Lower lobe of right lung (tissue), 2 donors: ENCODE measurements around the gene RFTN2. TPM values are rescaled to one million over a fixed set of nuclear protein-coding genes. Genes with fewer than 3 reads are reported as not detected.

Source experiments
- ATAC-seq, 2 donors: fragments of 200-7000 bp; cut with Tn5 transposase; one replicate each; pipeline ENCODE4 v1.9.1; 2020 to 2022; ENCODE audit warnings: mild to moderate bottlenecking in 2 of 2, moderate library complexity in 2 of 2
- DNase-seq: peaks from one replicate; pipeline ENCODE4 v3.0.0-alpha.2; 2020
- H3K27ac ChIP-seq: fragments of 200-600 bp; one replicate; pipeline ENCODE4 v1.8.0; 2022
- H3K27me3 ChIP-seq: fragments of 200-600 bp; one replicate; pipeline ENCODE4 v1.8.0; 2022; ENCODE audit warnings: low read depth
- H3K36me3 ChIP-seq: fragments of 200-600 bp; one replicate; pipeline ENCODE4 v1.8.0; 2022; ENCODE audit warnings: mild to moderate bottlenecking
- H3K4me1 ChIP-seq: fragments of 200-600 bp; one replicate; pipeline ENCODE4 v1.8.0; 2022
- H3K4me3 ChIP-seq: fragments of 200-600 bp; one replicate; pipeline ENCODE4 v1.8.0; 2022; ENCODE audit warnings: mild to moderate bottlenecking
- H3K9me3 ChIP-seq: fragments of 200-600 bp; one replicate; pipeline ENCODE4 v1.8.0; 2022
- intact Hi-C: fragments of 100-400 bp; cut with DNase I; formaldehyde crosslinking; loops from one replicate; pipeline ENCODE4 v1.11.0; 2022
- total RNA-seq: library from RNA; stranded (reverse); fragmentation: NEBNext Ultra II Directional; extraction: Animal tissue kit (Norgen Biotek cat#: 25700); gene quantifications from one replicate; pipeline ENCODE4 v1.2.1, GENCODE V29; 2021
- TF ChIP-seq, protein P1 (sequence below): fragments of 200-600 bp; IDR thresholded peaks from one replicate; pipeline ENCODE4 v1.8.0; 2022; ENCODE audit warnings: antibody characterized with exemption, mild to moderate bottlenecking
- donor health status: DM: no; HTN: yes; CAD: no; lungs with severe emphysema.

Gene RFTN2
- total RNA-seq, 1 donor from 2014 or later = 4.3 TPM

DNA sequence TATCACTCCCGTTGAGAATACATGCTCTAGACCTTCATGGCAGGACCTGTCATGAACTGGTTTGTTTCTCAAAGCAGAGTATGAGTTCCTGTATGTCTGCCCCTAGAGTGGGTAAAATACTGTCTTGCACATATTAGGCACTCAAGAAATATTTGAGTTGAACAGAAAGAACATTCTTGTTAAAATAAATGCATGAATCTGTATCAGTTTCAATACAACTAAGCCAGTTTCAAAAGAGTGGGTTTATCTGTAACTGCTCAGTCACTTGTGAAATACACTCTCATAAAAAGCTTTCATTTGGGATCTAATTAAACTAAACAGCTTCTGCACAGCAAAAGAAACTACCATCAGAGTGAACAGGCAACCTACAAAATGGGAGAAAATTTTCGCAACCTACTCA, 69.2 kb downstream of the RFTN2 start:
- Histone ChIP-seq H3K36me3 (no peaks in the 10 kb centered on the region), H3K9me3 (no peaks in the 10 kb centered on the region), H3K4me3 (no peak overlapping the region), H3K4me1 (no peaks in the 10 kb centered on the region), H3K27ac (no peak overlapping the region), H3K27me3 (no peaks in the 10 kb centered on the region)
- DNase-seq (no peak), ATAC-seq (no peak)
- TF ChIP-seq, protein P1, sequence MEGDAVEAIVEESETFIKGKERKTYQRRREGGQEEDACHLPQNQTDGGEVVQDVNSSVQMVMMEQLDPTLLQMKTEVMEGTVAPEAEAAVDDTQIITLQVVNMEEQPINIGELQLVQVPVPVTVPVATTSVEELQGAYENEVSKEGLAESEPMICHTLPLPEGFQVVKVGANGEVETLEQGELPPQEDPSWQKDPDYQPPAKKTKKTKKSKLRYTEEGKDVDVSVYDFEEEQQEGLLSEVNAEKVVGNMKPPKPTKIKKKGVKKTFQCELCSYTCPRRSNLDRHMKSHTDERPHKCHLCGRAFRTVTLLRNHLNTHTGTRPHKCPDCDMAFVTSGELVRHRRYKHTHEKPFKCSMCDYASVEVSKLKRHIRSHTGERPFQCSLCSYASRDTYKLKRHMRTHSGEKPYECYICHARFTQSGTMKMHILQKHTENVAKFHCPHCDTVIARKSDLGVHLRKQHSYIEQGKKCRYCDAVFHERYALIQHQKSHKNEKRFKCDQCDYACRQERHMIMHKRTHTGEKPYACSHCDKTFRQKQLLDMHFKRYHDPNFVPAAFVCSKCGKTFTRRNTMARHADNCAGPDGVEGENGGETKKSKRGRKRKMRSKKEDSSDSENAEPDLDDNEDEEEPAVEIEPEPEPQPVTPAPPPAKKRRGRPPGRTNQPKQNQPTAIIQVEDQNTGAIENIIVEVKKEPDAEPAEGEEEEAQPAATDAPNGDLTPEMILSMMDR = no peak
- intact Hi-C loops = no loop called here

DNA sequence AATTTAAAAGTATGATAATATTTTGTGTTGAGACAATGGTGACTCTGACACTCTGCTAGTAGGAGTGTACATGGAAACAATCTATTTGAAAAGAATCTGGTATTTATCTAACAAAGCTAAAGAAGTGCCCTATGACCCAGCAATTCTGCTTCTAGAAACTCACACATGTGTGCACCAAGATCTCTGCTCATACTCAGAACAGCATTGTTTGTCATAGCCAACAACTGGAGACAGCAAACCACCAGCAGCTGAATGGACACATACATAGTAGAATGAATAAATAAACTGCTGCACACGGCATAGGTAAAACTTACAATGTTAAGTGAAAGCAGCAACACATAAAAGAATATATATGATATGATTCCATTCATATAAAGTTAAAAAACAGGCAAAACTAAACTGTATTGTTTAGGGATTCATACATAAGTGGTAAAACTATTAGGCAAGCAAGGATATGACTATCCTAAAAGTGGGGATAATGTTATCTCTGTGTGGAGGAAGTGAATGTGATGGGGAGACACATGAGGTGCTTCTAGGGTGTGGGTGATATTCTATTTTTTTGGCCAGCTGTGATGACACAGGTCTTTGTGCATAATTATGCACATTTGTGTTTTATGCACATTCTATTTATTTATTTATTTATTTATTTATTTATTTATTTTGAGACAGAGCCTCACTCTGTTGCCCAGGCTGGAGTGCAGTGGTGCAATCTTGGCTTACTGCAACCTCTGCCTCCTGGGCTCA, 71.1 kb downstream of the RFTN2 start:
- H3K4me1 ChIP-seq = peaks cover 3% of the 10 kb centered on the region
- no peak overlapping the region for H3K27ac ChIP-seq
- H3K27me3 ChIP-seq = no peaks in the 10 kb centered on the region
- no peaks in the 10 kb centered on the region for H3K9me3 ChIP-seq
- H3K4me3 ChIP-seq = no peak overlapping the region
- intact Hi-C loops = no loop called here
- no peak for DNase-seq
- no peaks in the 10 kb centered on the region for H3K36me3 ChIP-seq
- no peak for ATAC-seq
- TF ChIP-seq, protein P1 = no peak

DNA sequence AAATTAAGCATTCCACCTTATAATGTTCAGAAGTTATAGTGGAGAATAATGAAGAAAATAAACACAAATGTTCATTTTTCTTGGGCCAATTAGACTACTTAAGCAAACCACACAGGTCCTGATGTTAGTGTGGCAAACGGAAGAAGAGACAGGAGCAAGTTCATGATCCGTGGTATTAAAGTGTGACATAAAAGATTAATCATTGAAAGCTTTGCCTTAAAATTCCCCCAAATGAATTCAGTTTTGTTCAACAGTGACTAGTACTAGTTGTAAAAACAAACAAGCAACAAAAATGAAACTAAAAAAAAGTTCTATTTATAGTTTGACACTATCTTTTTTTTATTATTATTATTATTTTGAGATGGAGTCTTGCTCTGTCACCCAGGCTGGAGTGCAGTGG, 73.7 kb downstream of the RFTN2 start:
- Histone ChIP-seq H3K27ac (no peak overlapping the region), H3K27me3 (no peaks in the 10 kb centered on the region), H3K9me3 (no peaks in the 10 kb centered on the region), H3K4me3 (no peak overlapping the region), H3K4me1 (peaks cover 5% of the 10 kb centered on the region), H3K36me3 (no peaks in the 10 kb centered on the region)
- intact Hi-C loops = no loop called here
- ATAC-seq (no peak), DNase-seq (no peak)
- TF ChIP-seq, protein P1 = no peak

DNA sequence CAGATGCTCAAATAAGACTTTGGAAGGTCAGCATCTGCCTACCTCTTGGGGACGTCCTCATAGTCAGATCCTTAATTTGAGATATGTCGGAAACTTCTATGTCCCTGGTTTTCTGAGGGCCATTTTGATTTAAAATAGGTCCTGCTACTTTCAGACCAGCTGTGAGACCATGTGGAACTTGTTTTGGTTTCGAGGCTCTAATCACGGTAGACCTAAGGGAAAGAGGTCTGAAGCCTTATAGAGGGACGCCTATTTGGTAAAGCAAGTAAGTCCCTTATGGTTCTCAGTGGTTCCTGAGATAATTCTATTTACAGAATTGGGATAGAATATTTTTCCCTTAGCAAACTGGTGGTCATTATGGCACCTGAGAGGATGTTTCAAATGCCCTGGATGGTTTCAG, 75.1 kb downstream of the RFTN2 start:
- H3K27me3 ChIP-seq = no peaks in the 10 kb centered on the region
- no peaks in the 10 kb centered on the region for H3K36me3 ChIP-seq
- H3K9me3 ChIP-seq = no peaks in the 10 kb centered on the region
- TF ChIP-seq, protein P1 = no peak
- peaks cover 5% of the 10 kb centered on the region for H3K4me1 ChIP-seq
- H3K27ac ChIP-seq = no peak overlapping the region
- intact Hi-C loops = no loop called here
- H3K4me3 ChIP-seq = no peak overlapping the region
- ATAC-seq (no peak), DNase-seq (no peak)

DNA sequence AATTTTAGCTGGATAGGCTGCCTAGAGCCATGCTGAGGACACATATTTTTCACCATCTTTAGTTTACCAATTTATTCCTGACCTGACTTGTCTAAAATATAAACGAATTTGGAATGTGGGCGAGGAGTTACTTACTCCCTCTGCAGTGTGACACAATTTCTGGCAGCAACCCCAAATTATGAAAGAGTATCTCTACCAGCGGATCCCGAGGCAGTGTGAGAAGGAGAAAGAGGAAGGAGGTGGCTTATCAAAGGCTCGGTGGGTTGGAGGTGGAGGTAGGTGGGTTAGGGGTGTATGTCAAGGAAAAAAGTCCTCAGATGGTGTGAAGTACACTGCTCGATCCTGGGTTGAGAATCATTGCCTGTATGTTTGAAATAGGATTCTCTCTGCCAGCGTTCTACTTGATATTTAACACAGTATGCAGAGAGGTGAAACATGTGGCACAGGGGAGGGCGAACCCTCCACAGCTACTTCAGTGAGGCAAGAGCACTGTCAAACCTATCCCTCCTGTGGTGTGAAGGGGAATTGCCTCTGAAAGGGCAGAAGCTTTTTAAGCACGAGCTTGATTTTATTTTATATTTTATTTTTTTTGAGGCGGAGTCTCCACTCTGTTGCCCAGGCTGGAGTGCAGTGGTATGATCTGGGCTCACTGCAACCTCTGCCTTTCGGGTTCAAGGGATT, 76.0 kb downstream of the RFTN2 start:
- Histone ChIP-seq H3K36me3 (no peaks in the 10 kb centered on the region), H3K4me3 (no peak overlapping the region), H3K27me3 (no peaks in the 10 kb centered on the region), H3K4me1 (peaks cover 5% of the 10 kb centered on the region), H3K27ac (no peak overlapping the region), H3K9me3 (no peaks in the 10 kb centered on the region)
- intact Hi-C loops = no loop called here
- DNase-seq (no peak), ATAC-seq (peak; percentile 80 to 86)
- TF ChIP-seq, protein P1 = peak; percentile 18
